Osteocyte (in vitro differentiated cells): ENCODE data around the gene CNTN6. TPM values are rescaled to one million over a fixed set of nuclear protein-coding genes. Genes with fewer than 3 reads are reported as not detected.

Experiments used
- DNase-seq: peaks from one replicate; pipeline ENCODE4 v3.0.0; 2021; ENCODE audit warnings: mixed read lengths; ENCODE audit not compliant: unreplicated experiment; ENCODE audit errors: extremely low spot score
- H3K27ac Mint-ChIP-seq: one replicate; pipeline ENCODE4 v1.8.0; 2021; ENCODE audit warnings: mild to moderate bottlenecking, mixed read lengths; ENCODE audit not compliant: unreplicated experiment
- H3K27me3 Mint-ChIP-seq: one replicate; pipeline ENCODE4 v1.8.0; 2021; ENCODE audit warnings: mixed read lengths; ENCODE audit not compliant: unreplicated experiment
- H3K36me3 Mint-ChIP-seq: one replicate; pipeline ENCODE4 v1.8.0; 2021; ENCODE audit warnings: mixed read lengths; ENCODE audit not compliant: unreplicated experiment
- H3K4me1 Mint-ChIP-seq: one replicate; pipeline ENCODE4 v1.8.0; 2021; ENCODE audit warnings: mixed read lengths; ENCODE audit not compliant: unreplicated experiment
- H3K4me3 Mint-ChIP-seq: one replicate; pipeline ENCODE4 v1.8.0; 2021; ENCODE audit warnings: mild to moderate bottlenecking, moderate library complexity, mixed read lengths; ENCODE audit not compliant: unreplicated experiment
- H3K9me3 Mint-ChIP-seq: one replicate; pipeline ENCODE4 v1.8.0; 2021; ENCODE audit warnings: mixed read lengths; ENCODE audit not compliant: unreplicated experiment
- total RNA-seq: library from RNA; stranded (reverse); gene quantifications from 2 replicates; pipeline ENCODE4 v1.2.1, GENCODE V29; 2021
- TF ChIP-seq, protein P1 (sequence below): fragments of 200-600 bp; sonication (generic); IDR thresholded peaks from 2 replicates; pipeline ENCODE4 v1.5.0; 2021; ENCODE audit warnings: antibody characterized with exemption, mild to moderate bottlenecking, moderate library complexity

CNTN6 gene
- total RNA-seq, 1 donor from 2014 or later = 27.5 TPM

DNA sequence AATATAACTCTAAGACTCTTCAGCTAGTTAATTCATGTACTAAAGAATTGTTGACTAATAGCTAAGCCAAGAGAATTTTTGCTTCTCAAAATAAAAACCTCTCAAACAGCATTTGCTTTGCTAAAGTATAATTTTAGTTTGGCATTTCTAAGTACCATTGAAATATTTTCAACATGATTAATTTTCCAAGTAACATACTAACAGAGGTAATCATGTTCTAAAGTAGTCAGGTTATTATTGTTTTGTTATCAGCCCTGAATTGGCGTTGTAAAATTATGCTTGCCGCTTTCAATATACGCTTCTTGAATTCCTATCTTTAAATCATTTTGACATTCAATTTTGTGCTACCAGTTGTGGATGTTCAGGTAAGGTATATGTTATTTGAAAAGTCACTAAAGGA lies 134.3 kb downstream of the CNTN6 start:
- TF ChIP-seq, protein P1, sequence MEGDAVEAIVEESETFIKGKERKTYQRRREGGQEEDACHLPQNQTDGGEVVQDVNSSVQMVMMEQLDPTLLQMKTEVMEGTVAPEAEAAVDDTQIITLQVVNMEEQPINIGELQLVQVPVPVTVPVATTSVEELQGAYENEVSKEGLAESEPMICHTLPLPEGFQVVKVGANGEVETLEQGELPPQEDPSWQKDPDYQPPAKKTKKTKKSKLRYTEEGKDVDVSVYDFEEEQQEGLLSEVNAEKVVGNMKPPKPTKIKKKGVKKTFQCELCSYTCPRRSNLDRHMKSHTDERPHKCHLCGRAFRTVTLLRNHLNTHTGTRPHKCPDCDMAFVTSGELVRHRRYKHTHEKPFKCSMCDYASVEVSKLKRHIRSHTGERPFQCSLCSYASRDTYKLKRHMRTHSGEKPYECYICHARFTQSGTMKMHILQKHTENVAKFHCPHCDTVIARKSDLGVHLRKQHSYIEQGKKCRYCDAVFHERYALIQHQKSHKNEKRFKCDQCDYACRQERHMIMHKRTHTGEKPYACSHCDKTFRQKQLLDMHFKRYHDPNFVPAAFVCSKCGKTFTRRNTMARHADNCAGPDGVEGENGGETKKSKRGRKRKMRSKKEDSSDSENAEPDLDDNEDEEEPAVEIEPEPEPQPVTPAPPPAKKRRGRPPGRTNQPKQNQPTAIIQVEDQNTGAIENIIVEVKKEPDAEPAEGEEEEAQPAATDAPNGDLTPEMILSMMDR = no peak
- Mint-ChIP-seq H3K36me3 (peaks cover 22% of the 10 kb centered on the region), H3K4me3 (no peak overlapping the region), H3K9me3 (no peaks in the 10 kb centered on the region), H3K4me1 (peaks cover 2% of the 10 kb centered on the region), H3K27ac (no peak overlapping the region), H3K27me3 (no peaks in the 10 kb centered on the region)
- DNase-seq = no peak

DNA sequence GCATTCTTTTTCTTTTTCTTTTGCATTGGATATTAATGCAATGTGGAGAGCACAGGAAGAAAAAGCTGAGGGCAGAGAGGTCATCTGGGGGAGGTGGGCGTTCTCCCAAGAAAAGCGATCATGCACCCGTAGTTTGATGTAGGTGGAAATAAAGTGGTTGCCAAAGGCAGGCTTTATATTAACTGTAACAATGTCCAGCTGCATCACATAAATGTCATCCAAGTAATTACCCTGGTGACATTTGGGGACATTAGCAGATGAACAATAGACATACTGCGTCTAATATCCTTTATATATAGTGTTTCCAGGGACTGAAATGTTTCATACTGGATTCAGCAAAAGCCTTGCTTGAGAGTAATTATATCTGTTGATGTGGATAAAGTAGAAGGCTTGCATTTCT lies 135.5 kb downstream of the CNTN6 start:
- TF ChIP-seq, protein P1 = no peak
- Mint-ChIP-seq H3K36me3 (peaks cover 22% of the 10 kb centered on the region), H3K9me3 (no peaks in the 10 kb centered on the region), H3K4me3 (no peak overlapping the region), H3K27ac (no peak overlapping the region), H3K4me1 (peaks cover 2% of the 10 kb centered on the region), H3K27me3 (no peaks in the 10 kb centered on the region)
- no peak for DNase-seq

DNA sequence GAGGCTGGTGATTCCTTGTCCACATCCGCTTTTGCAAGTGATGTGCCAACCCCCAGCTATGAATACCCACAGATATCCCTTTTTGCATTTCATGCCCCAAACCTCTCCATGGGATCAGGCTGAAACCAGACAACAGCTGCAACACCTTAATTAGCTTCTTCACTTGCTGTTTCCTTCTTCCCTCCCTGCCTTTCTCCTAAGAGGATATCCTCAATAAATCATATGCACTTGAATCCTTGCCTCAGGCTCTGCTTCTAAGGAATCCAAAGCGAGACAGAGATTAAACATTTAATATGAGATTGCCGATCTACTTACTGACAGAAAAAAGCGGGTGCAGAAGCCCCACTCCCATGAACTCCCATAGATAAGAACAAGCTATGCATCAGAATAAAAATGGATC lies 138.1 kb downstream of the CNTN6 start:
- Mint-ChIP-seq H3K4me1 (peaks cover 2% of the 10 kb centered on the region), H3K4me3 (no peak overlapping the region), H3K36me3 (peaks cover 11% of the 10 kb centered on the region), H3K27me3 (no peaks in the 10 kb centered on the region), H3K9me3 (no peaks in the 10 kb centered on the region), H3K27ac (no peak overlapping the region)
- TF ChIP-seq, protein P1 = no peak
- no peak for DNase-seq

DNA sequence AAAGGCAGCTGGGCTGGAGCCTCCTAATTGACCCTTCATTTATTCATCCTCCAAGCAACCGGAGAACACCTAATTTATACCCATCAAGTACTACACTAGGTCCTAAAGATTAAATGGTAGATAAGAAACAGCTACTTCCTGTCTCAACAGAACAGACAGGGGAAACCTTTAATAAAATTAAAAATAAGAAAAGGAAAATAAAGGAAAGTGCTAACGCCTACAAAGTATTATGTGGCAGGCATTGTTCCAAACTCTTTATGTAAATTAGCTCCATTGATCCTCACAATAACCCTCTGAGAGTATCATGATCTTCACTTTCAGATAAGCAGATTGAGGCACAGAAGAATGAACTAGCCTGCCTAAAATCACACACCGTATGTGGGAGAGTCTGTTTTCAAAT lies 139.5 kb downstream of the CNTN6 start:
- DNase-seq = no peak
- H3K4me1 Mint-ChIP-seq = no peaks in the 10 kb centered on the region
- H3K27me3 Mint-ChIP-seq = no peaks in the 10 kb centered on the region
- H3K36me3 Mint-ChIP-seq = peaks cover 16% of the 10 kb centered on the region
- TF ChIP-seq, protein P1 = no peak
- H3K4me3 Mint-ChIP-seq = no peak overlapping the region
- no peaks in the 10 kb centered on the region for H3K9me3 Mint-ChIP-seq
- H3K27ac Mint-ChIP-seq = no peak overlapping the region

DNA sequence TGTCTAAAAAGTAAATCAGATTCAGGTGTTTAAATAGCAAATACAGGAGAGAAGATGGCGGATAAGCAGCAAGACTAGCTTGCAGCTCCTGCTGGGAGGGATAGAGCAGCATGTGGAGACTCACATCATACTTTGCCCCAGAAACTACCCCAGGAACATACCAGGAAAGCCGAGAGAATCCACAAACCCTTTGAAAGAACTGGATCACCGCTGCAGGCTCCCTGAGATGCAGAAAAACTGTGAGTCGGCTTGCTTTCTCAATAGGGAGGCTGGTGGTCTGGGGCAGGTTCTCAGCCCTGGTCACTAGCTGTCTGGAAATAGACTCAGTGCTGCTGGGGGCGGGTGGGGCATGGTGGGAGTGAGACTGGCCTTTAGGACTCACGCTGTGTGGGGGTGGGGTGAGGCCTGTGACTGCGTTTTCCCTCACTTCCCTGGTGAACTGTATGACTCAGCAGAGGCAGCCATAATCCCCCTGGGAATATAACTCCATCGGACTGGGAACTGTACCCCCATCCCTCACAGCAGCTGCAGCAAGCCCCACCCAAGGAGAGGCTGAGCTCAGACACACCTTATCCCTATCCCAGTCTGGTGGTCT lies 142.8 kb downstream of the CNTN6 start:
- peaks cover 12% of the 10 kb centered on the region for H3K9me3 Mint-ChIP-seq
- no peak overlapping the region for H3K27ac Mint-ChIP-seq
- TF ChIP-seq, protein P1 = no peak
- no peaks in the 10 kb centered on the region for H3K4me1 Mint-ChIP-seq
- no peaks in the 10 kb centered on the region for H3K27me3 Mint-ChIP-seq
- no peak overlapping the region for H3K4me3 Mint-ChIP-seq
- H3K36me3 Mint-ChIP-seq = peaks cover 18% of the 10 kb centered on the region
- no peak for DNase-seq
